Coronary artery (tissue), 2 donors: ENCODE measurements around the gene KCNJ11.

Experiments
- DNase-seq: peaks from one replicate; pipeline ENCODE4 v3.0.0-alpha.2; 2017; ENCODE audit warnings: low spot score
- H3K27ac ChIP-seq, 2 donors: fragments of 200-600 bp; sonication (generic); one replicate each; pipeline ENCODE4 v1.5.1; 2016 to 2019
- H3K4me3 ChIP-seq: fragments of 200-600 bp; sonication (generic); 2 replicates; pipeline ENCODE4 v1.5.1; 2016; ENCODE audit warnings: mild to moderate bottlenecking, moderate library complexity
- TF ChIP-seq, protein P1 (sequence below): fragments of 200-600 bp; sonication (generic); IDR thresholded peaks from one replicate; pipeline ENCODE4 v1.5.1; 2019; ENCODE audit warnings: antibody characterized with exemption

The KCNJ11 gene

DNA sequence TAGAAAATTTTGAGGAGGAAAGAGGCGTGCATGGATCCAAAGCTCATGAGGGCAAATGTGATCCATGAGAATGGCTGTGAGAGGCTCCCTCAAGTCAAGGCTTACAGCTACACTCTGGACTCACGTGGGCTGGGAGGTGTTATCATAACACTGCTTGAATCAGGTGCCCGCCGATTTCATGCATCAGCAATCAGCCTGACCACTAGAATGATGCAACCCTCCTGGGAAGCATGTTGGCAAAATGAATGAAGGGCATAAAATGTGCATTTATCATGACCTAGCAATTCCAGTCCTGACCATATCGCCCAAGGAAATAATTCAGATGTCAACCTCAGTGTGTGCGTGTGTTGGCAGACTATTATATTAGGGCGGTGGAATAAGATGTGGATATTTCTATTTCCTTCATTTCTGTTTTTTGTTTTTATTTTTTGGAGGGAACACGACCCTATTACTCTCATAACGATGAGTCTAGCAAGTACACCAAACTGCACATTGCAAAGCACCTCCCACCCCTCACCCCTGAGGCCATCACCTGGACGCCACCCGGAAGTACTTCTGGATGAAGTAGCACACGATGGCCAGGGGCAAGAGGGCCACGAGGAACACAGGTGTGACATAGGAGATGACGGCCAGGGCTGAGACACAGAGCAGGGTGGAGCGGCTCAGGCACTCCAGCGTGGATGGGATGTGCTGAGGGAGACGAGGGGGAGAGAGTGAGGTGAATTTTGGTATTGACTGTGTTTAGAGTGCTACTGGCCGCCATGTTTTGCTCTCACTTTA, 15.7 kb upstream of the KCNJ11 start:
- TF ChIP-seq, protein P1, sequence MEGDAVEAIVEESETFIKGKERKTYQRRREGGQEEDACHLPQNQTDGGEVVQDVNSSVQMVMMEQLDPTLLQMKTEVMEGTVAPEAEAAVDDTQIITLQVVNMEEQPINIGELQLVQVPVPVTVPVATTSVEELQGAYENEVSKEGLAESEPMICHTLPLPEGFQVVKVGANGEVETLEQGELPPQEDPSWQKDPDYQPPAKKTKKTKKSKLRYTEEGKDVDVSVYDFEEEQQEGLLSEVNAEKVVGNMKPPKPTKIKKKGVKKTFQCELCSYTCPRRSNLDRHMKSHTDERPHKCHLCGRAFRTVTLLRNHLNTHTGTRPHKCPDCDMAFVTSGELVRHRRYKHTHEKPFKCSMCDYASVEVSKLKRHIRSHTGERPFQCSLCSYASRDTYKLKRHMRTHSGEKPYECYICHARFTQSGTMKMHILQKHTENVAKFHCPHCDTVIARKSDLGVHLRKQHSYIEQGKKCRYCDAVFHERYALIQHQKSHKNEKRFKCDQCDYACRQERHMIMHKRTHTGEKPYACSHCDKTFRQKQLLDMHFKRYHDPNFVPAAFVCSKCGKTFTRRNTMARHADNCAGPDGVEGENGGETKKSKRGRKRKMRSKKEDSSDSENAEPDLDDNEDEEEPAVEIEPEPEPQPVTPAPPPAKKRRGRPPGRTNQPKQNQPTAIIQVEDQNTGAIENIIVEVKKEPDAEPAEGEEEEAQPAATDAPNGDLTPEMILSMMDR: no peak
- Histone ChIP-seq H3K27ac (no peak overlapping the region), H3K4me3 (no peak overlapping the region)
- no peak for DNase-seq

DNA sequence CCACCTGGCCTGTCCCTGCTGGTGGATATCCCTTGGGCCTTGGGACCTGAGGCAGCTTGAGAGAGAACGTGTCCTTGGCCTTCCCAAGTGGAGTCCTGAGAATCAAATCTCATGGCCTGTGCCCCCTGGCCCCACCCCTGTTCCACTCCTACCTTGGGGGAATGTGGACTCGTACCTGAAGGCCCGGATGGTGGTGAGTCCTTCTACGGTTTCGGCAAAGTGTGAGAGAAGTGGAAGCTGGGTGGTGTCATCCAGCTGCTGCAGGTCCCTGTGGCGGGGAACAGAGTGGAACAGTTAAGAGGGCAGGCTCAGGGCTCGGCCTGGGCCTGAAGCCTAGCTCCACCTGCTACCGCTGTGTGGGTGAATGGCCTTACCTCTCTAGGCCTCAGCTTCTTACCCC, 14.0 kb upstream of the KCNJ11 start:
- no peak for DNase-seq
- Histone ChIP-seq H3K27ac (no peak overlapping the region), H3K4me3 (no peak overlapping the region)
- TF ChIP-seq, protein P1: no peak

DNA sequence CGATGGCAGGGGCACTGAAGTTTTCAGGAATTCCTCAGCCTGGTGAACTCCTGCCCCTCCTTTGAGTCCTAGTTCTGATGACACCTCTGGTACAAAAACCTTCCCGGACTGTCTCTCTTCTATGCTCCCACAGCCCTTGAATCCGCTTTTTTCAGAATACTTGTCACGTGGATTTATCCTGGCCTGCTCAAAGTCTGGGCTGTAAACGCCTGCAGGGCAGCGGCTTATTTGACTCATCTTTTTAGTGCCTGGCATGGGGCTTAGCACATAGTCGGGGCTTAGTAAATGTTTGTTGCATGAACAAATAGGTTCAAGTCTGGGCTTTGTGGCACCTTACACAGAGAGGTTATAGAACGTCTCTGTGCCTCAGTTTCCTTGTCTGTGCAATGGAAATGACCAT, 13.4 kb upstream of the KCNJ11 start:
- H3K4me3 ChIP-seq: no peak overlapping the region
- TF ChIP-seq, protein P1: no peak
- no peak for DNase-seq
- H3K27ac ChIP-seq: no peak overlapping the region

DNA sequence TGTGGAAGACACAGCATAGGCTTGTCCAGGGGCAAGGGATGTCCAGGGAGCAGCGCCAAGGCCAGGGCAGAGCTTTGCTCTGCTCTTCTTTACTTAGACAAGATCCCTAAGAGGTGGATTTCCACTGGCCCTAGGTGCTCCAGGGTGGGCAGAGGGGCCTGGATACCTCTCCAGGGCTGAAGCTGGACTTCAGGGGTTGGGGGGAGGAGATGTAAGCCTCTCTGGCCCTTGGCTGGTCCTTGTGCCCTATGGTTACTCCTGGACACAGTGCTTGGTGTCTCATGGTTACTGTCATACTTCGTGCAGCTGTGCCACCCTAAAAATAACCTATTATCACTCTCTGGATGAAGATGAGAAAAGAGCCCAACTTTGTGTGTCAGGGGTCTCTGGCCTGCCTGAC, 12.9 kb upstream of the KCNJ11 start:
- Histone ChIP-seq H3K4me3 (no peak overlapping the region), H3K27ac (no peak overlapping the region)
- TF ChIP-seq, protein P1: no peak
- no peak for DNase-seq

DNA sequence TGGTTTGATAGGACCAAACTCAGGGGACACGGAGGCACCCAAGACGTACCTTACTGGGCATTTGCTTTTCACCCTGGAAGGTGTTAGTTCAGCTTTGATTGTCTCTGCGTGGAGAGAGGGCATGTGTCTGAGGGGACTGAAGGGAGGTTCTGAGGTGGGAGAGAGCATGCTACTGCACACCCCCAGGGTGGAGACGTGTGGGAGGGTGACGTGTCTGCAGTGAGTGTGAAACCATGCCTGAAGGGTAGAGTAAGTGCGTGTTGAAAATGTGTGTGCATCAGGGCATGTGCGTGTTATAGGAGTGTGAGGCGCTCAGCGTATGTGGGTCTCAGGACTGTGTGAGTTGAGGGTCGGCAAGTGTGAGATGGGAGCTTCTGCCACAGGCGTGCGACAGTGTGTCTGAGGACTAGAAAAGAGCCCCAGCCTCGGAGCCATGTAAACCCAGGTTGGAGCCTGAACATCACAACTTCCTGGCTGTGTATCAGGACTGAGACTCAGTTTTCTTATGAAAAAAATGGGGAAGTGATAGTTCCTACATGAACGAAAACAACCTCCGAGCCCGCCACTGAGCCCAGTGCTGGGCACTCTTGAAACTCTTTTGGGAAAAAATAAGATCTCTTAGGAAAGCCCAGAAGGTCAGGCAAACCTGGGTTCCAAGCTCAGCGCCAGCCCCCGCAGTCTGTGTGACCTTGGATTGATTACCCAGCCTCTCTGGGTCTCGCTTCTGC, 11.8 kb upstream of the KCNJ11 start:
- Histone ChIP-seq H3K27ac (no peak overlapping the region), H3K4me3 (no peak overlapping the region)
- TF ChIP-seq, protein P1: no peak
- DNase-seq: no peak

DNA sequence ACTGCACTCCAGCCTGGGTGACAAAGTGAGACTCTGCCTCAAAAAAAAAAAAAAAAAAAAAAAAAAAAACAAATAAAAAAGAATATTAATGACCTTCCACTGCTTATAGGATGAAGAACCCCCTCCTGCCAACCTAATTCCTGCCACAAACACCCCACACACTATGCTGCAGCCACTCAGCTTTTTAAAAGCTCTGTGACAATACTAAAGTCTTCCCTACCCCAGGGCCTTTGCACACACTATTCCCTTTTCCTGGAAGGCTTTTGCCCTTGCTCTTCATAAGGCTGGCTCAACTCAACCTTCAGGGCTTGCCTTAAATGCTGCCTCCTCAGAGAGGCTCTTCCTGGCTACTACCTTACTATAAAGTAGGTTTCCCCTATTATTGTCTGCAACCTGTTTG, 10.8 kb upstream of the KCNJ11 start:
- H3K27ac ChIP-seq: no peak overlapping the region
- no peak for DNase-seq
- no peak overlapping the region for H3K4me3 ChIP-seq
- TF ChIP-seq, protein P1: no peak
